Liver (tissue), 9 donors: ENCODE results near the gene LYRM4. TPM values are rescaled to one million over a fixed set of nuclear protein-coding genes. Genes with fewer than 3 reads are reported as not detected.

Experiments
- DNase-seq: peaks from one replicate; pipeline ENCODE4 v3.0.0-alpha.2; 2017; ENCODE audit warnings: low spot score
- H3K27ac ChIP-seq, 2 donors: one replicate each; pipeline ENCODE4 v1.7.0; 2013; ENCODE audit warnings: inconsistent platforms in 2 of 2, low read length in 2 of 2, control low read depth in 1 of 2, low read depth in 1 of 2, mild to moderate bottlenecking in 1 of 2
- H3K27me3 ChIP-seq, 4 donors: one replicate each; pipeline versions ENCODE4 v1.6.1 to v1.7.0; 2013; ENCODE audit warnings: low read length in 3 of 4, inconsistent platforms in 1 of 4, mild to moderate bottlenecking in 1 of 4, moderate library complexity in 1 of 4; ENCODE audit not compliant: control insufficient read depth in 4 of 4, insufficient read depth in 4 of 4
- H3K36me3 ChIP-seq, 4 donors: one replicate each; pipeline versions ENCODE4 v1.6.1 to v1.7.0; 2013; ENCODE audit warnings: low read length in 3 of 4, mild to moderate bottlenecking in 3 of 4, low read depth in 1 of 4, moderate library complexity in 1 of 4; ENCODE audit not compliant: control insufficient read depth in 4 of 4, insufficient read depth in 3 of 4
- H3K4me1 ChIP-seq, 4 donors: one replicate each; pipeline versions ENCODE4 v1.6.1 to v1.7.0; 2013; ENCODE audit warnings: low read length in 3 of 4, mild to moderate bottlenecking in 3 of 4, moderate library complexity in 1 of 4; ENCODE audit not compliant: control insufficient read depth in 4 of 4, insufficient read depth in 4 of 4
- H3K4me3 ChIP-seq, 3 donors: one replicate each; pipeline versions ENCODE4 v1.6.1 to v1.7.0; 2013; ENCODE audit warnings: low read length in 3 of 3, control low read depth in 1 of 3, low read depth in 1 of 3, mild to moderate bottlenecking in 1 of 3
- H3K9ac ChIP-seq, 2 donors: one replicate each; pipeline ENCODE4 v1.7.0; 2013; ENCODE audit warnings: low read length in 2 of 2, mild to moderate bottlenecking in 2 of 2, moderate library complexity in 2 of 2, control low read depth in 1 of 2, low read depth in 1 of 2
- H3K9me3 ChIP-seq, 4 donors: one replicate each; pipeline versions ENCODE4 v1.6.1 to v1.7.0; 2013; ENCODE audit warnings: low read length in 3 of 4; ENCODE audit not compliant: control insufficient read depth in 4 of 4
- CTCF ChIP-seq: fragments of 150-350 bp; IDR thresholded peaks from 2 replicates; pipeline ENCODE4 v1.5.1; 2017; ENCODE audit warnings: improper control_type of control experiment, low read depth, low read length; ENCODE audit not compliant: missing input control
- EGR1 ChIP-seq, 2 donors: IDR thresholded peaks; 2 replicates each; pipeline ENCODE4 v1.6.1; 2016 to 2018; ENCODE audit warnings: antibody characterized with exemption in 2 of 2, low read depth in 2 of 2
- FOXA1 ChIP-seq: IDR thresholded peaks from 2 replicates; pipeline ENCODE4 v1.6.1; 2016; ENCODE audit warnings: antibody characterized with exemption
- FOXA2 ChIP-seq: IDR thresholded peaks from 2 replicates; pipeline ENCODE4 v1.6.1; 2016; ENCODE audit warnings: antibody characterized with exemption
- GABPA ChIP-seq, 2 donors: IDR thresholded peaks in 1 of 2; conservative IDR thresholded peaks in 1 of 2; 2 replicates each; pipeline ENCODE4 v1.6.1; 2016; ENCODE audit warnings: antibody characterized with exemption in 2 of 2, mild to moderate bottlenecking in 1 of 2, moderate library complexity in 1 of 2
- HNF4A ChIP-seq, 2 donors: conservative IDR thresholded peaks; 2 replicates each; pipeline ENCODE4 v1.6.1; 2016; ENCODE audit warnings: antibody characterized with exemption in 2 of 2, mild to moderate bottlenecking in 2 of 2
- HNF4G ChIP-seq: IDR thresholded peaks from 2 replicates; pipeline ENCODE4 v1.6.1; 2016; ENCODE audit warnings: antibody characterized with exemption
- JUND ChIP-seq, 2 donors: IDR thresholded peaks; 2 replicates each; pipeline ENCODE4 v1.6.1; 2016; ENCODE audit warnings: antibody characterized with exemption in 2 of 2
- MAX ChIP-seq: IDR thresholded peaks from 2 replicates; pipeline ENCODE4 v1.6.1; 2016; ENCODE audit warnings: antibody characterized with exemption
- NR2F2 ChIP-seq: IDR thresholded peaks from 2 replicates; pipeline ENCODE4 v1.6.1; 2016; ENCODE audit warnings: antibody characterized with exemption
- RAD21 ChIP-seq, 2 donors: IDR thresholded peaks; 2 replicates each; pipeline ENCODE4 v1.6.1; 2016; ENCODE audit warnings: antibody characterized with exemption in 2 of 2, mild to moderate bottlenecking in 2 of 2
- REST ChIP-seq: IDR thresholded peaks from 2 replicates; pipeline ENCODE4 v1.6.1; 2016; ENCODE audit warnings: antibody characterized with exemption, mild to moderate bottlenecking
- RXRA ChIP-seq, 2 donors: IDR thresholded peaks; 2 replicates each; pipeline ENCODE4 v1.6.1; 2017 to 2018; ENCODE audit warnings: antibody characterized with exemption in 2 of 2, mild to moderate bottlenecking in 1 of 2
- SP1 ChIP-seq: IDR thresholded peaks from 2 replicates; pipeline ENCODE4 v1.6.1; 2018; ENCODE audit warnings: antibody characterized with exemption, mild to moderate bottlenecking
- TAF1 ChIP-seq: conservative IDR thresholded peaks from 2 replicates; pipeline ENCODE4 v1.6.1; 2016; ENCODE audit warnings: antibody characterized with exemption, mild to moderate bottlenecking
- YY1 ChIP-seq: IDR thresholded peaks from 2 replicates; pipeline ENCODE4 v1.6.1; 2016; ENCODE audit warnings: antibody characterized with exemption, mild to moderate bottlenecking
- ZBTB33 ChIP-seq: IDR thresholded peaks from 2 replicates; pipeline ENCODE4 v1.6.1; 2016; ENCODE audit warnings: antibody characterized with exemption
- WGBS: extraction: QIAGEN DNeasy Blood & Tissue Kit; methylation state at CpG from one replicate; pipeline ENCODE4 v1.1.7; 2013; 5-methylcytosine and 5-hydroxymethylcytosine counted together
- polyA plus RNA-seq, 2 donors: library from polyadenylated mRNA; stranded (reverse) in 1 of 2; unstranded in 1 of 2; fragments of 200-250 nt in 1 of 2; fragments of >200 nt in 1 of 2; fragmentation: Nextera tagmentation in 1 of 2; extraction: Ambion mirVana in 1 of 2; gene quantifications; one replicate each; pipeline versions ENCODE4 v1.2.1 to v1.2.3, GENCODE V29; 2013 to 2015
- total RNA-seq, 2 donors: library from RNA; depleted of rRNA; stranded (reverse); fragments of >200 nt; gene quantifications; one replicate each; pipeline ENCODE4 v1.2.3, GENCODE V29; 2014
- TF ChIP-seq, protein P1 (sequence below): IDR thresholded peaks from 2 replicates; pipeline ENCODE4 v1.6.1; 2016; ENCODE audit warnings: antibody characterized with exemption
- donor health status: healthy.
- donor health status: healthy.
- donor health status: healthy.
- donor health status: healthy.
- donor health status: healthy.

LYRM4 gene
- total and polyA plus RNA-seq, 4 donors, result 4.4 to 13.1 (median 6.5) TPM

DNA sequence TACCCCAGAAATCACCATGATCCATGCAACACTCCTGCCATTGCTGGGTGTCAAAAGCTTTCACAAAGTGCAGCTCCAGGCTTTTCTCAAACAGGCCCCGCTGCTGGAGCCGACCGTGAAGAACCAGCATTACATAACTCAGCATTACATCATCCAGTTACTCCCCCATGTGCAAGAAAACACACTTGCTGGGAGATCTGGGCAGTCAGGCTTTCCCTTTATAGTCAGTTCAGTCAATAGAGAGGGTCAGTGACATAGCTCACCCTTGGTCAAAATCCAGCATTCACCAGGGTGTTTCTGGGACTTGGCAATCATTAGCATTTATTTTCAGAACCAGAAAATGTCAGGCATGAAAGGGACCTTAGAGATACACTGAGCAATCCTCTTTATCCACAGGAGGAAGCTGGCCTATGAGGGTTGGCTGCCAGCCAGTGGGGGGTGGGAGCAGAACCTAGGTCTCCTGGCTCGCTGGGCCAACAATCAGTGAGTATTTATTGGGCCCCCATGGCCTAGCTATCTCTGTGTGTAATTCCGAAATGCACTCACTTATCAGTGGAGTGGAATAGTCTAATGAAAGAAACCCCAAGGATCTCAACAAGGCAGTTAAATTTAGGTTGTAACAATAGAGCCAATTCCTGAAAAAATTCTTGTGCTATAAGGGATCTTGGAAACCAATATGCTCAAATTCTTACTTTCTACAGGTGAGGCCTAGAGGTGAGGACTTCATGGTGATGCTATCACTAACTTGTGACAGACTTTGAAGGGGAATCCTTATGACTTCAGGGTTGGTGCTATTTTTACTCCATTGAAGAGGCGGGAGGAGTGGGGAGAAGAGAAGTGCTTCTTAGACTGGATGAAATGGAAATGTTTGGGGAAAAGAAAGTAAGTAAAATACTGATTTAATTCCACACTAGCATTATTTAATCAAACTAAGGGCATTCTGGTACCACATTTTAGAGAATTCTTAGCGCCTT is 54.6 kb downstream of the LYRM4 start:
- Histone ChIP-seq H3K36me3 (no peaks in the 10 kb centered on the region), H3K9me3 (no peaks in the 10 kb centered on the region), H3K27ac (peak overlapping the region; percentile 68 to 76), H3K27me3 (no peaks in the 10 kb centered on the region), H3K4me3 (no peak overlapping the region), H3K4me1 (peaks cover 6 to 20% (median 14%) of the 10 kb centered on the region in 4 donors), H3K9ac (peak overlapping the region; percentile 0 to 80)
- peak; percentile 64 for DNase-seq
- peak; percentile 94 to 98 for TF ChIP-seq RXRA (IDR thresholded peaks at IDR 0.05)
- TF ChIP-seq, protein P1, sequence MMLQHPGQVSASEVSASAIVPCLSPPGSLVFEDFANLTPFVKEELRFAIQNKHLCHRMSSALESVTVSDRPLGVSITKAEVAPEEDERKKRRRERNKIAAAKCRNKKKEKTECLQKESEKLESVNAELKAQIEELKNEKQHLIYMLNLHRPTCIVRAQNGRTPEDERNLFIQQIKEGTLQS, result peak; percentile 89
- TF ChIP-seq NR2F2, result peak; percentile 96
- TF ChIP-seq YY1, result peak; percentile 89
- no peak for TF ChIP-seq CTCF
- TF ChIP-seq FOXA2, result peak; percentile 96
- peak in 1 of 2 donors; percentile 54 for TF ChIP-seq EGR1 (IDR thresholded peaks at IDR 0.05; ENCODE audit: low read depth in 2 of 2)
- TF ChIP-seq HNF4G, result peak; percentile 74
- peak; percentile 95 for TF ChIP-seq FOXA1
- peak; percentile 60 to 69 for TF ChIP-seq RAD21 (IDR thresholded peaks at IDR 0.05)
- peak; percentile 90 for TF ChIP-seq REST
- no peak for TF ChIP-seq TAF1
- peak; percentile 88 to 93 for TF ChIP-seq HNF4A (conservative IDR thresholded peaks at IDR 0.05)
- TF ChIP-seq GABPA (IDR thresholded peaks at IDR 0.05 in 1 of 2, conservative IDR thresholded peaks at IDR 0.05 in 1 of 2), result no peak
- TF ChIP-seq ZBTB33, result peak; percentile 88
- peak; percentile 95 to 96 for TF ChIP-seq JUND (IDR thresholded peaks at IDR 0.05)
- peak; percentile 92 for TF ChIP-seq SP1
- TF ChIP-seq MAX, result peak; percentile 96
- WGBS, result 38% methylated on average over 7 of the region's 7 CpGs
